GM18517 (cell line): ENCODE data around the gene ILK.

Source experiments
- ATAC-seq: cut with Tn5 transposase; IDR thresholded peaks from one replicate; pipeline ENCODE4 v1.9.1; 2021; ENCODE audit warnings: mild to moderate bottlenecking, moderate library complexity; ENCODE audit not compliant: unreplicated experiment

Gene ILK

GRCh38 chr11:6604790-6605189, 1.2 kb downstream of the ILK start:
- ATAC-seq = no peak

DNA sequence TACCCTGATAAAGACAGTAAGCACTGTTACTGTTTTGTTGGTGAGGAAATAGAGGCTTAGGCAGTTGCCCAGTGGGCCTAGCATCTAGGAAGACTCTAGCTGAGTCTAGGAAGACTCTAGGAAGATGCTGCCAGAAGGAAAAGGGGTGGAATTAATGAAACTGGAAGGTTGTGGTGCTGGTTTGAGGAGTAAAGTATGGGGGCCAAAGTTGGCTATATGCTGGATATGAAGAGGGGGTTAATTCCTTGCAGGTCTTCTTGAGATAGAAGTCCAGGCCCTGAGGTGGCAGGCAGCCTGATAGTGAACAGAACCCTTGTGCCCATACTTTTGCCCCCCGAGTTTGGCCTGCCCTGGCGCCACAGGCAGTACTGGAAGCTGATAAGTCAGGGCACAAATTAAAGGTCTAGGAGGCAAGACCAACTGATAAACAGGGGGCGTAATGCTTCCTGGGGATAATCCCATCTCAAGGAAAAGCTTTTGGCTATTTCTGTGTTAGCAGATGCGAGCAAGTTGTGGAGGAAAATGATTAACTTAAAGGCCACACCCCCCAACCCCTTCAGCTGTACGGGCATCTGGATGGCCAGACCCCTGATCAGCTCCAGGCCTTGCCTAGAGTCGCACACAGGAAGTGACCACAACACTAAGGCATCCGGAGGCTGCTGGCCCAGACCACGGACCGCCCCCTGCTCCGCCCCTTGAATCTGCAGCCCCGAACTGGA, 3.1 kb downstream of the ILK start:
- peak; percentile 31 for ATAC-seq

DNA sequence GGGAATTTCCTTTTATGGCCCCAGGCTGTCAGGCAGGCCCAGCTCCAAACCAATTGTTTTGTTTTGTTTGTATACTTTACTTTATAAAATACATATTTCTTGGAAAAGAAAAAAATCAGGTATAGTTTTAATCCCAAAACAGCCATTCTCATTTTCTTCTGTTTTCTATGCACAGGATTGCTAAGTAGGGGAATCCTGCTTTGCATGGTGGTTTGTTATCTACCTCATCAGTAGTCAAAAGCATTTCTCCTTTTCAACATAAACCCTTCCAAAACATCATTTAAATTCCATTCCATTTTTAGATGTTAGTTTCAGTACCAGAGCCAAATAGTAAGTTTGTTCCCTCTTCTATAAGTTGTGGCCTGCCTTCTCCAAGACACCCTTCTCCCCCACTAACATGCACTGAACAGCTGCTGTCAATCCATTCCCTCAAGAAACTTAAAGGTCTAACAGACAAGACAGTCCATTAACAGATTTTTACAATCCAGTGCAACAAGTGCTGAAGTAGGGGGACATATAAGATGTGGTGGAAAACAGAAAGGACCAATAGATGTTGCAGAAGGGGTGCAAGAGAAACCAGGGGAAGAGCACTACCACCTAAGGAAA, 3.7 kb downstream of the ILK start:
- ATAC-seq = no peak

DNA sequence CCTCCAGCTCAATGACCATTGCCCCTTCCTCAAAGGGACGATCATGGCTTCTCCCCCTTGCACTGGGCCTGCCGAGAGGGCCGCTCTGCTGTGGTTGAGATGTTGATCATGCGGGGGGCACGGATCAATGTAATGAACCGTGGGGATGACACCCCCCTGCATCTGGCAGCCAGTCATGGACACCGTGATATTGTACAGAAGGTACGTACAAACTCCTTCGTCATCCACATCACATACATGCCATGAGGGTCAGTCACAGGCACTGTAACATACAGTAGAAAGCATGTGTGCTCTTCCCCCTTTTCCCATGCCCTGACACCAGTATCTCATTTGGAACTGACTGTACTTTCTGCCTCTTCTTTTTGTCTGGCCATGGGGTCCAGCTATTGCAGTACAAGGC, 4.4 kb downstream of the ILK start:
- ATAC-seq = no peak

DNA sequence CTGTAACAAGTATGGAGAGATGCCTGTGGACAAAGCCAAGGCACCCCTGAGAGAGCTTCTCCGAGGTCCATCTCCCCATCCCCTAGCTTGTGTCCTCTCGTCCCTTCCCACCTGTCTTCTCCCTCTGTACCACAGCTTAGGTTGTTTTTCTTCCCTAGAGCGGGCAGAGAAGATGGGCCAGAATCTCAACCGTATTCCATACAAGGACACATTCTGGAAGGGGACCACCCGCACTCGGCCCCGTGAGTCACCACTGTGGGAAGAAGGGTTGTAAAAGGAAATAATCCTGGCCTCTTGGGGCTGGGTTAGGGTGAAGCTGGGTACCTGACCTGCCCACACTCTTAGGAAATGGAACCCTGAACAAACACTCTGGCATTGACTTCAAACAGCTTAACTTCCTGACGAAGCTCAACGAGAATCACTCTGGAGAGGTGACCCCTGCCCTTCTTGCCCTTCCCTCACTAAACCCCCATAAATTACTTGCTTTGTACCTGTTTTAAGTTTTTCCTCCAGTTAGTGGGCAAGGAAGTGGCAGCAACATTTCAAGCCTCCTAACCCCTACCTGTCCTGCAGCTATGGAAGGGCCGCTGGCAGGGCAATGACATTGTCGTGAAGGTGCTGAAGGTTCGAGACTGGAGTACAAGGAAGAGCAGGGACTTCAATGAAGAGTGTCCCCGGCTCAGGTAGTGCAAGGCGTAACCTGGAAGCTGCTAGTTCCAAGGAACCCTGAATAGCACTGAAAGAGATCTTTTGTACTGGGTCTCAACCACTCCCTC, 5.3 kb downstream of the ILK start:
- ATAC-seq = no peak

GRCh38 chr11:6609502-6610015, 6.0 kb downstream of the ILK start:
- no peak for ATAC-seq

DNA sequence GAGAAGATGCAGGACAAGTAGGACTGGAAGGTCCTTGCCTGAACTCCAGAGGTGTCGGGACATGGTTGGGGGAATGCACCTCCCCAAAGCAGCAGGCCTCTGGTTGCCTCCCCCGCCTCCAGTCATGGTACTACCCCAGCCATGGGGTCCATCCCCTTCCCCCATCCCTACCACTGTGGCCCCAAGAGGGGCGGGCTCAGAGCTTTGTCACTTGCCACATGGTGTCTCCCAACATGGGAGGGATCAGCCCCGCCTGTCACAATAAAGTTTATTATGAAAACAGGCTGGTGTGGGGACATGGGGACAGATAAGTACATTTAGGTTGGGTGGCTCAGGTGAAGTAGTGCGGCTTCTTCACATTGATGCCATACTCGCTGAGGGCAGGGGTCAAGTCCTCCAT, 7.0 kb downstream of the ILK start:
- ATAC-seq = no peak

DNA sequence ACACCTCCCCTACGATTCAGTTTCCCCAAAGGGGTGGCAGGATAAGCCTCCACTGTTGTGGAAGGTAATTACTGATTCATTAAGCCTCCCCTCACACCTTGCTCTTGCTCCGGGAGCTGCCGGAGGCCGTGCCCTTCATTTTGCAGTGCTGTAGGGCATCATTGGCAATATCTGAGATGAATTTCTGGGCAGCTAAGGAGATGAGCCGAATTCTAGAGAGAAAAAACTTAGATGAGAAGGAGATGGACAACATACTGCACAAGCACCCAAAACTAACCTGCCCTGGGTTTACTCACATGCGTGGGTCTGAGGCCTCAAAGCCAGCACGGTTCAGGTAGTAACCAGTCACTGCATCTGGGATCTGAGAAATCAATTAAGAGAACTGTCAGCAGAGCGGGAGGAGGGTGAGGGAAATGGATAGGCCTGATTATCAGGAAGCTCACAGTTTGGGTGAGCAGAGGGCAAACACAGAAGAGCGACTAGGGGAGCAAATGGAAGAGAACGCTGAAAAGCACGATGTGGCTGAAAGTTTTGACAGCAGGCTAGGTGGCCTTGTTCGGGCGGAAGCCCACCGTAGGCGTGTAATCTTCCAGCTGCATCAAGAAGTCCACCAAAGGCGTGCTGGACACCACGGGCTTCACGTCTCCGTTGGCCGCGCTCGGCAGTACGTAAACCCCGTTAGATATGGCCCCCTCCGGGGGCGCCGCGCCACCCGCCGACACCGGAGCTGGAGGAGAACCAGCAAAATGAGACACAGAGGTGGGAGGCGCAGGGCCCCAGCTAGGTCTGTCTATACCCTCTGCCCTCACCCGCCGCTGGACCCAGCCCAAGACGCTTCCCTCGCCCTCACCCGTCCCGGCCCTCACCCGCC, 7.8 kb downstream of the ILK start:
- ATAC-seq = no peak

DNA sequence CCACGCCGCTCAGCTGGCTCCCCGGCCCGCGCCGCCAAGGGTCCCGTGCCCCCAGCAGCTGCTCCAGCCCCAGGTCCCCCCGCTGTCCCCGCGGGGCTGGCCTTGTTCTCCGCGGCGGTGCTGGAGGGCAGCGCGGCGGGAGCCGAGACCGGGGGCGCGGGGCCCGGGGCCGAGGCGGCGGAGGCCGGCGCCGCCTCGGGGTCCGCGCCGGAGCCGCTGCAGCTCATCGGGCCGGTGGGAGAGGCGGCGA, 8.3 kb downstream of the ILK start:
- ATAC-seq = no peak

DNA sequence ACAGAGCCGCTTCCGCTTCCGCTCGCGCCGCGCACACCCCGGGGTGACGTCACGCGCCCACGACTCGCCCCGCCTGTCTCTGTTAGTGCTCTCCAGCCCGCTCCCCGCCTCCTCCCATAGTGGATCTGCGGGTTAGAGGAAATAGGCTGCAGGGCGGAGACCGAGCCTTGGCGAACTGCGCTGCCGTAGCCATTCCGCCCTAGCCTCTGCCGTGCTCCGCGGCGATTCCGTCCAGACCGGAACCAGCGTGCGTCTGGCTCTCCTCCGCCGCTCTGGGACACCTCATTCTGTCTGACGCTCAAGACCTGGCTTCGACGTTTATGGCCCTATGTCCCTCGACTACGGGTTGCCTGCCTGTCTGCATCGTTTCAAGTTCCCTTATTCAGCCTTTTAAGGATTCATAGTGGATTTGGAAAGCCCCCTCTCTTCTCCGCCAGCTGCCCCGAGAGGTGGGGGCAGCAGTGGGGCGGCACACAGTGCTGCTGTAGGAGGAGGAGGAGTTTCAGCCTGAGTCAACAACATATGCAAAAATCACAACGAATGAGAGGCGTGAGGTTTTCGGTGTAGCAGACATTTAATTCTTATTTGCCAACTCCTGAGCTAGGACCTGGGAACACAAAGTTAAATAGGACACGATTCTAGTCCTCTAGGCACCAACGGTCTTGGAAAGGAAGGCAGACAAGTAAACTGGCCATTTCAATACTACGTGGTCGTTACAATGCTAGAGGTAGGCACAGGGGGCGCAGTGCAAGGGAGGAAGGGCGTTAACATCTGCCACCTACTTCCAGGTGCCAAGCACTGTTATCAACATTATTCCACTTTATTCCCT, 8.9 kb downstream of the ILK start, which contains the start of gene TAF10:
TSS of gene TAF10 (minus strand) at position 4 of the 829 bp plus-strand sequence. CDS start 27 bp downstream, outside the sequence.
- peak; percentile 82 for ATAC-seq

DNA sequence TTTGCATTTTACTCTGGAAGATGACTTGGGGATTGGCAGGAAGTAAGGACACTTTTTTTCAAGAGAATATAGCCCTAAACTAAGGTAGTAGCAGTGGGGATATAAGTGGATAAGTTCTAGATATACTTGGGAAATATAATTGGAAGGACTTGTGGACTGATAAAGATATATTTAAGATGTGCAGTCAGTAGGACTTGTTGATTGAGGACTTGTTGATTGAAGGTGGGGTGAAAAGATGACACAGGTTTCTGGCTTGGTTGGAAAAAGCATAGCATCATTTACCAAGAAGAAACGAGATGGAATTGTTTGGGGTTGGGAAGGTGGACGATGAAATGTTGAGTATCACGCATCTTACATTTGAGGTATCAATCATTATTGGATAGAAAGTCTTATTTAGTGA, 9.9 kb downstream of the ILK start:
- no peak for ATAC-seq

DNA sequence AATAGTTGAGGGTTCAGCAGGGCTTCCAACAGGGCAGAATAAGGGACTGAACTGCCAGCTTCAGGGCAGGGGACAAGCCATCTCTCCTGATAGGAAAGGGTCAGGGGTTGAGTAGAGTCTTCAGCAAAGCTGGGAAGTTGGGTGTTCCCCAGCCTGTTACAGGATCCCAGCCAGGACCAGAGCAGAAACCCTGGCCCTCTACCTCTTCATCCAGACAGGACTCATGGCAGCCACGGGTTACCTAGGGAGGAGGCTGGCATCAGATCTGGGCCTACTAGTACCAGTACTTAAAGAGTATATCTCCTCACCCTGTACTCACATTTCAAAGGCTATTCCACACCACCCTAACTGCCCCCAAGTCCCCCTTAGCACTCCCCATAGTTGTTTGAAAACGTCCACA, 10.9 kb downstream of the ILK start:
- ATAC-seq = no peak

DNA sequence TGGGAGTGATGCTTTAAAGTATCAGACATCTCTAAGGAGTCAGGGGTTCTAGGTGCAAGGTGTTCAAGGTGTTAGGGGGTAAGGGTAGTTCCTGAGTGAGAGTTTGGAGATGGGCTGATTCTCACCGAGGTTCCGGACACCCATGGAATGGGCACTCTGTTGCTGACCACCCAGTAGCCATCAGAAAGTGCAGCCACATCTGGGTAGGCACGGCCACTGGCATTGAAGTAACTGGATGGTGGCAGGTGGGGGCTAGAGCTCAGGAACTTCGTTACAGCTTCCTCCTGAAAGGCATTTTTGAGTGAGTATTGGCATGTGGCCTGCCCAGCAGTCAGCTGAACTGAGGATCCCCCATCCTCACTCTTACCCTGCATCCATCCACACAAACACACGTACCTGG, 11.5 kb downstream of the ILK start:
- ATAC-seq = no peak

- no peak for ATAC-seq
Observed at GRCh38 chr11:6615882-6616585, 12.5 kb downstream of the ILK start.

GRCh38 chr11:6616596-6617250, 13.1 kb downstream of the ILK start:
- ATAC-seq = no peak

DNA sequence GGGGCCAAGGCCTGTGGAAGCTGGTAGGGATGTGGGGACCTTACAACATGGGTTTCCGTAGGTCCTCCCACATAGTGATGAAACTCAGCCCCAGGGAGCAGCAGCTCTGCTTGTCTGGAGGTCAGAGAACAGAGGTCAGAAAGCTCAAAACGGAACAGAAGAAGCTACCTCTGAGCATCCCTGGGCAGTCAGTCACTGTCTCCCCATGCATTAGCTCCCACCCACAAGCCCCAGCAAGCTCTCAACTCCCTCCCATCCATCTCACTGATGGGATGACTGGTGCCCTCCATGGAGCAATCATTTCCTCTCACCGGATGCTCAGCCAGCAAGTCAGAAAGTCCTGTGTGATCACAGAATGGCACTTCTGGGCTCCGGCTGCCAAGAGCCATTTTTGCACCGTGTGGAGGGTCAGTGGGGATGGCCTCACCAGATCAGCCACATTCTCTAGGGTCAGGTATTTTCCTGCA, 13.8 kb downstream of the ILK start:
- no peak for ATAC-seq

GRCh38 chr11:6618117-6619003, 14.8 kb downstream of the ILK start:
- no peak for ATAC-seq
